GM19467 (cell line): Measurements from ENCODE around the gene PSMB8.
A peak's percentile ranks its signal among the peaks of the same experiment; 100 is the strongest.
"Not testable (repeated sequence)": the region's sequence is repeated elsewhere in the genome, so short reads cannot be mapped to it uniquely, and the experiment has no call there.

Experiments
- ATAC-seq: cut with Tn5 transposase; IDR thresholded peaks from one replicate; pipeline ENCODE4 v1.9.1; 2021; ENCODE audit warnings: mild to moderate bottlenecking, moderate library complexity; ENCODE audit not compliant: unreplicated experiment

The PSMB8 gene

DNA sequence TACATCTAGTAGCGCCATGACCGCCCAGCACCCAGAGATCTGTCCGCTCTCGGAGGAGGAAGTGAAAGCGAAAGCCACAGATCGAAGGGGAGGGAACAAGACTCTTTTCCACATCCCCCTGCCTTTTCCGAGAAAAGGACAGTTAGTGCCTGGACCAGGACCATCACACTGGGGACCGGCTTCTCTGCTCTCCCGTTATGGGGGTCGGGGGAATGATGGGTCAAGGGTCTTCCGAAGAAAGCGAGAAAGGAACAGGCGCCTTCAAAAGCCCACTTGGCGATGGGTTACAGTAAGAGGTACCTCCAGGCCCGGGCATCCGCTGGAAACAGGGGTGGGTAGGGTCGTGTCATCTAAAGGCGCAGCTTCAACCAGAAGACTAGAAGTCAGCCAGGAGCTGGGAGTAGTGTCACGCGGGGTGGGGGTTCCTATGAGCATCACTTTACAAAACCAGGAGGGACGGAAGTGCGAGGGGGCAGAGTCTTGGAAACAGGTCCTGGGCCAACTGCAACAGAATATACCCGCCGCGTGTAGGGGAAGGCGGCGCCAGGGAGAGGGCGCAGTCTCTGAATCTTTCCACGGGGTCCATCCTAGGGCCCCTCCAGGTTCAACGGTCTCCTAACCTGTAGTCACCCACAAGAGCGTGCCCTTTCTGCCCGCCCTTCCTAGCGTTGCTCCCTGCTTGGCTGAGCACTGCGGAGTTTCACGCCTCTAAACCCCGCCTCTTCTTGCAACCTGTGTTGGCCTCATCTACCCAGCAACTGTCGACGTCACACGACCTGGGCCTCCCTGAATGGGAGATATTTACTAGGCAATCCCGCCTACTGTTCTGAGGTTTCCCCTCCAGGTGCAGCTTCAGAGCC lies at the start of gene PSMB8:
Gene PSMB8, minus strand, starts transcription at position 69 of the 860 bp plus-strand sequence. Its CDS starts 51 bp downstream, at position 18.
- peak; percentile 71 for ATAC-seq

DNA sequence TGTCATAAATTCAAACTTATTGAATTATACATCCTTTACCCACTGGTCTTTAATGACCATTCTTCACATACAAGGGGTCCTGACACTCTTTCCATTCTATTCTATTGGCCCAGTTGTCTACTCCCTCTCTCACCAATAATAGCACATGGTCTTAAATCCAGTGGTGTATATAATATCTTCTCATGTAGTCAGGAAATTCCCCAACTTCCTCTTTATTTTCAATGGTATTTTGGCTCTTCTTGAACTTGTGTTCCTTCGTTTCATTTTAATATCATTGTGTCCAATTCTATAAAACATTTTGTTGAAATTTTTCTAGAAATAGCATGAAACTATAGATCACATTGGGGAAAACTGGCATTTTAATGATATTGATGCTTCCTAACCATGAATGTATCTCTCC lies 47.0 kb upstream of the PSMB8 start:
- ATAC-seq, result no peak

DNA sequence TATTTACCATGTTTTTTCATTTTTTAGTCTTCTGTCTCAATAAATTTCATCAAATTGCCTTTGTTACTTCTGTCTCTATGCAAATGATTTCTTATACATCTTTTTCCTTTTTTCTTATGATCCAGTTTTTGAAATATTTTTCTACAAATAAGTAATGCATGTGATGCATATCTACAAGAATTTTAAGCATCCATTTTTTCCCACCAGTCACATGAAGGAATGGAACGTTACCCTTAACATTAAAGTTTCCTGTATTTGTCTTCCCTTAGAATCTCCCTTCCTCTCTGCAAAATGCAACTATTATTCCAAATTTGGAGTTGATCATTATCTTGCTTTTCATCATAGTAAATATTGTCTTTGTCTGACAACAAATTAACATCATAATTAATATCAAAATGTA lies 45.7 kb upstream of the PSMB8 start:
- no peak for ATAC-seq

DNA sequence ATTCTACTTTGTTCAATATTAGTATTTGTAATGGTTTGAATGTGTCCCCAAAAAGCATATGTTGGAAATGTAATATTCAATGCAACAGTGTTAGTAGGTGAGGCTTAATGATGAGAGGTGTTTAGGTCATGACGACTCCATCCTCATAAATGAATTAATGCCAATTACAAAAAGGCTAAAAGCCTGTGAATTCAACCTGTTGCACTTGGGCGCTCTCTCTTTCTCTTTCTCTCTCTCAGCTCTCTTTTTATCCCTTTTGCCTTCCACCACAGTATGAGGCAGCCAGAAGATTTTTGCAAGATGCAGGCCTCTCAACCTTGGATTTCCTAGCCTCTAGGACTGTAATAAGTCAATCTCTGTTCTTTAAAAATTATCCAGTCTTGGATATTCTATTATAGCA lies 44.7 kb upstream of the PSMB8 start:
- no peak for ATAC-seq

DNA sequence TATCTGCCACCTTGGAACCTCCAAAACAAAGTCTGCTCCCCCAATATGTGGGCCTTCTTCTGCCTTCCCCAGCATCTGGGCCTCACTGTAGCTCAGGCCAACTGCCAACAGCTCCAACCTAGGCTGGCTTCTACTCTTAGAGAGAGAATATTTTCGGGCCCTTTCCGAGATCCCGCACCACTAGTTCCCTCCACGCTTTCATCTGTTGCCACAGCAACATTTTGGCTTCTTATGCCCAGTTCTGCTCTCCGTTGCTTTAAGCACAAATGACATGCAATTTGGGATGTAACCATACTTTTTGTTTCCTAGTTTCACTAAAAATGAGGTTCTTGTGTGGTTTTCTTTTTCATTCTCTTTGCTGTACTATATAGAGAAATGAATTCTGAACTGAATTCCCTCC lies 43.8 kb upstream of the PSMB8 start:
- no peak for ATAC-seq

DNA sequence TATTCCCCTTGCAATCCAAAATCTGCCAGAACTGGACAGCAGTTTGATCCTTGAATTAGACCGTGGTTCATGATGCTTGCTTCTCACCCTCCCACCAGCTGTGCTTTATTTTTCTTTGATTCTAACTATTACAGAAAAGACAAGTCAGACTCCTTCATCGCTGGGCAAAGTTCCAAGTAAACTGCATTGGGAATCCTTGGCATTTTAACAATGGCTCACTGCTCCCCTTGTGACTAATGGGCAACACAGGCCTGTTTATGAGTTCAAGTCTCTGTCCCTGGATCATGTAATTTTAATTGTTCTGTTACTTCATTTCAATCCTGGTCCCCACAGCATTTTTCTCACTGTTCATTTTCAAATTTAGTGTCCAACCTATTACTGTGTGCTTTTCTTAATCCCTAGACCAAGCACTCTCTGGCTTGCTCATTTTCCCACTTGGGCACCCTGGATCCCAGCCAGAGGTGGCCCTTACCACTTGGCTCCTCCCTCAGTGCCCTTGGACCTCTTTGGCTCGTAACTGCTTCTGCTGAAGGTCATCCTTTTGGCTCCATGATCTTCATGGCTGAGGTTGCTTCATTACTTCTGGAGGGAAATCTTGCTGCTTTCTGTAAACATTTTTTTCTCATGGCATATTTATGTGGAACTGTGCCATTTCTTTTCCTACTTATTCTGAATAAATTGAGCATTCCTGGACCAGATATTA lies 43.0 kb upstream of the PSMB8 start:
- ATAC-seq, result no peak

DNA sequence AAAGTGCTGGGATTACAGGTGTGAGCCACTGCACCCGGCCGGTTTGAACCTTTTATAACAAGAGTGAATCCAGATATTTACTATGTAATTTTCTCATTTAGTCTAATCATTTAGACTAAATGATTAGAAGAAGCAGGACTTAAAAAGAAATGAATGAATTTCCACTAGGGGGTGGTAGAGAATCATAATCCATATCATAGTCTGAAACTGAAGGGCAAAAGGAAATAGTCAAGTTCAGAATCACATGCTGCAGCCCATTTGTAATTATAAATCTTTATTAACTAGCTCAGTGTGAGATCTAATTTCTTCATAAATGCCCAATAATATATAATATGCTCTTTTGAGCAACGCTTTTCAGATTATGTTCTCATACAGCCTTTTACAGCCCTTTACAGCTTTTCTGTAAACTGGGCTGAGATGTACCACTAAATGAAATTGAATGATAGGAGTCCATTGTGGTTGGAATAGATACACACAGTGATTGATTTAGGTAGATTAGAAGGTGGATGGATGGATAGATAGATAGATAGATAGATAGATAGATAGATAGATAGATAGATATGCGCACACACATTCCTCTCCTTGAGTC lies 41.9 kb upstream of the PSMB8 start:
- ATAC-seq, result no peak

DNA sequence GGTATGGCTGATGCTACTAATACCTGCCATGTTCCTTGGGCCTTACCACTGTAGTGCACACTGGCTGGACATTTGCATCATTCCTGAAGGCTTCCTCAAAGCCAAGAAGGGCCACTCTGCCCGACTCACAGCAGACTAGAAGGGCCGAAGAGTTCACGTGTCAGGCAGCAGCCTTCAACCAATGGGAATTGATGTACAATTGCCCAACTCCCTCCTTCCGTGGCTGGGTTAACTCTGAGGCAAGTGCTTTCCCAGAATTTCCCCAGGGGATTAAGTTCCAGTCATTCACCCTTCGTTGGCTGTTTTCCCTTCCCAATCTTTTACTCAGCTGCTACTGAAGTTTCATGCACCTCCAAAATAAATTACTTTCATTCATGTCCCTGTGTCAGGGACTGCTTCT lies 39.9 kb upstream of the PSMB8 start:
- no peak for ATAC-seq

DNA sequence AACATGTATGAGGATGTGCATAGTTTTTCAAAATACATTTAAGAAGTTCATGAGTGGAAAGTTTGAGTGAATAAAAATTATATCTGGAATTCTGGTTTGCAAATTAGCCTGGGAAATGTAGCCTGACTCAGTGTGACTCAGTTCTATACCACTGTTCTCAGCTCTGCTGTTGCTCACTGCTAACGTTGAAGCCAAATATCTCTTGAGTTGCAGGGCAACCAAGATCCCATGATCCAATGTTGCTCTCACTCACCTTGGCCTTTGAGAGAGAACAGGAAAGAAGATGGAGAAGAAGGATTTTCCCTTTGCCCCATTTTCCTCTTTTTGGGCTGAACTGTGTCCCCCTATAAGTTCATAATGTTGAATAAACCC lies 39.0 kb upstream of the PSMB8 start:
- no peak for ATAC-seq

DNA sequence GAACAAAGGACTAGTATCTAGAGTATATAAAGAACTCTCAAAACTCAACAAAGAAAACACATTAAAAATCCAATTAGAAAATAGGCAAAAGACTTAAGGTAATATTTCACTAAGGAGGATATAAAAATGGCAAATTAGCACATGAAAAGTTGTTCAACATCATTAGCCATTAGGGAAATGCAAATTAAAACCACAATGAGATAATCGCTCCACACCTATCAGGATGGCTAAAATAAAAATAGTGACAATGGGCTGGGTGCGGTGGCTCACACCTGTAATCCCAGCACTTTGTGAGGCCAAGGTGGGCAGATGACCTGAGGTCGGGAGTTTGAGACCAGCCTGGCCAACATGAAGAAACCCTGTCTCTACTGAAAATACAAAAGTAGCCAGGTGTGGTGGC lies 37.1 kb upstream of the PSMB8 start:
- ATAC-seq, result not testable (repeated sequence)

DNA sequence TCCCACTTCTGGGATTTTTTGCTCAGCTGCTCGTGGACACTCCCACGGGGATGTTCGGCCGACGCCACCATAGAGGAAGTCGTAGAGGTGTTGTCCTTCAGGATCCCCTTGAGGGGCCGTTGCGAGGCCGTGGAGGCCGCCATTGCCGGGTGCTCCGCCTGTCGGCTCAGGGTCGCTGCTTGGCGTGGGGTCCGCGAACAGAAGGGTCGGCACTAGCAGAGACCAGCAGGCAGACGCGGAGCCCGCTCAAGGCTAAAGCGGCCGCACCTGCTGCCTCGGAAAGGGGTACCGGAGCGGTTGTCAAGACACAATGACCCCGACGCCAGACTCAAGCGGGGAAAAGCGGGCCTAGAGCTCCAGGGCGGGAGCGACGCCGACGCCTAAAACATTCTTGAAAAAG lies 35.8 kb upstream of the PSMB8 start:
- no peak for ATAC-seq

DNA sequence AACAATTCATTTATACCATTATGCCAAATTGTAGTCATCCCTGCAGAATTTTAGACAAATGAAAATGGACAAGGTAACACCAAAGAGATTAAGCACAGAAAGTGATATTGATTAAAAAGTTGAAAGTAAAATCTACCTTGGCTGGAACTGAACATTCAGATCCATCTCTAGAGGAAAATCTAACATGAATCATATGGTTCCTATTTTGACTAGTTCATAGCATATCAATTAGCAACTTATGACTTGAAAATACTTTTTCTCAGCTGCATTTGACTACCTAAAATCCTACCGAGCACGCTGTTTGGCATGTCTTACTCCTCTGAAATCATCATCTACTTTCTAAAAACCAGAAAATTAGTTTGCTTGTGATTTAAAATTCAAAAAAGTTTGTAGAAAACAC lies 32.8 kb upstream of the PSMB8 start:
- no peak for ATAC-seq

DNA sequence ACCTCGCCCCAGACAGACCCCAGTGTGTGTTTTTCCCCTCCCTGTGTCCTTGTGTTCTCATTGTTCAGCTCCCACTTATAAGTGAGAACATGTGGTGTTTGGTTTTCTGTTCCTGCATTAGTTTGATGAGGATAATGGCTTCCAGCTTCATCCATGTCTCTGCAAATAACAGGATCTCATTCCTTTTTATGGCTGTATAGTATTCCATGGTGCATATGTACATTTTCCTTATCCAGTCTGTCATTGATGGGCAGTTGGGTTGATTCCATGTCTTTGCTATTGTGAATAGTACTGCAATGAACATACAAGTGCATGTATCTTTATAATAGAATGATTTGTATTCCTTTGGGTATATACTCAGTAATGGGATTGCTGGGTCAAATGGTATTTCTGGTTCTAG lies 30.1 kb upstream of the PSMB8 start:
- ATAC-seq, result not testable (repeated sequence)

DNA sequence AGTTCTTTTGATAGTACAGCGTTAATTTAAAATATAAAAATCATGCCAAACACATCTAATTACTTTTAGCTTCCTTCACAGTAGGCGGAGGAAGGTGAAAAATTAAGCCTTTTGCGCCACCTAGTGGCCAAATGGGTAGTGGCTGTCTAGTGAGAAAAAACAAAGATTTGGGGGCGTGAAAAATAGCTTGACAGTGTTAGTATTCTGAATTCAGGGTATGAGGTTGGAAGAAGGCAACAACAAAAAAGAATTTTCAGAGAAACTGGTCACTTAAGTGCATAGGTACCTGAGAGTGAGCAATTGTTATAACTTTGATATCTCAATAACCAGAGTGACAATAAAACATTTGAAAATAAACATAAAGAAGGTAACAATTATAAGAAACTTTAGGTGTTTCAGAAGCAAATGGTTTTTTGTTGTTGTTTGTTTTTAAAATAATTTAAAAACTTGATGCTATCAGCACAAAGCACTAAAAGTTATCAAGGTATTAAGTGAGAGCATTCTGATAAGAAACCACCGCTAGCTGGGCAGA lies 24.5 kb upstream of the PSMB8 start:
- ATAC-seq, result no peak

DNA sequence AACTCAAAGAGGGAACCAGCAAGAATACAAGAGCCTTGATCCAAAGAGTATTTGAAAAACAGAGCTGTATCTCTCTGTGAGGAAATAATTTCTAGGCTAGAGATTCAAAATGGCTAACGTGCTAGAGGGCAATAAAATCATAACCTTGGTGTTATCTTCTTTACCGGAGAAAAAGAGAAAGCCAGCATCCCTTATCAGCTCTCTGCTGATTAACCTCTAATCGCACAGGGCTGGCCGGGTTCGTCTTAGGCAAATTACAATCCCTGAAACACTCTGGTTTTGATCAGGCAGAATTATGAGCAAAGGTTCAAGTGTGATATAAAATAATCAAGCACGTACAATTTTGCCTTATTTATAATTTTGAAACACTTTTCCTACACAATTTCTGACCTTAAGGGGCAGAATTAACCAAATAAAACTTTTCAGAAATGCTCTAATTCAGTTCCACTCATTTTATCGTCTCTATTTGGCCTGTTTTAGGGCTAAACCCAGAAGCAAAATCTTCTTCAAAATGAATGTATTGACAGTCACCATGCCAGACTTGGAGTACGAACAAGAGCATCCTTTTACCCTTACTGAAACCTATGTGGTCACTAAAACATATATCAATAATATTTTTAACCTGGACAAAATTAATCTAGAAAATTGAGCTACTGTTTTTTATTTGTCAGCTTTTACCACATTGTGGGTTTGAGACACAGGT lies 23.9 kb upstream of the PSMB8 start:
- no peak for ATAC-seq

DNA sequence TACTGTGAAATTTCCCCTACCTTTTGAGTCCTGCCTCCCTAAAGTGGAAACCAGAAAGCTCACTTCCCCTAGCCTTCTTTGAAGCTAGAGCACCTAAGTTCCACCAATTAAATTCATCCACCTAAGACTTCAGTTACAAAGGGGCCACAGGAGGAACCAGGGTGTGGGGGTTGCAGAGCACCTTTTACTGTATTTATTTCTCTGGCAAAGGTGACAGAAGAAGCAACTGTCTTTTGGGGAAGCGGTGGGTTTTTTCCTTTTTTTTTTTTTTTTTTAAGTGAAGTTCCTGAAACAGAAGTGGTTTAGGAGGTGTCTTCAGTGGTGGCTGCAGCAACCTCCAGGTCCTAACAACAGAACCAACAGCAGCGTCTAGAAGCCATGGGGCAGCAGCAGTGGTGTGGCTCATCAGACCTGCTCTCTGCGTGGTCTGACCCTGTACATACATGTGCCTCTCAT lies 23.2 kb upstream of the PSMB8 start:
- ATAC-seq, result no peak

DNA sequence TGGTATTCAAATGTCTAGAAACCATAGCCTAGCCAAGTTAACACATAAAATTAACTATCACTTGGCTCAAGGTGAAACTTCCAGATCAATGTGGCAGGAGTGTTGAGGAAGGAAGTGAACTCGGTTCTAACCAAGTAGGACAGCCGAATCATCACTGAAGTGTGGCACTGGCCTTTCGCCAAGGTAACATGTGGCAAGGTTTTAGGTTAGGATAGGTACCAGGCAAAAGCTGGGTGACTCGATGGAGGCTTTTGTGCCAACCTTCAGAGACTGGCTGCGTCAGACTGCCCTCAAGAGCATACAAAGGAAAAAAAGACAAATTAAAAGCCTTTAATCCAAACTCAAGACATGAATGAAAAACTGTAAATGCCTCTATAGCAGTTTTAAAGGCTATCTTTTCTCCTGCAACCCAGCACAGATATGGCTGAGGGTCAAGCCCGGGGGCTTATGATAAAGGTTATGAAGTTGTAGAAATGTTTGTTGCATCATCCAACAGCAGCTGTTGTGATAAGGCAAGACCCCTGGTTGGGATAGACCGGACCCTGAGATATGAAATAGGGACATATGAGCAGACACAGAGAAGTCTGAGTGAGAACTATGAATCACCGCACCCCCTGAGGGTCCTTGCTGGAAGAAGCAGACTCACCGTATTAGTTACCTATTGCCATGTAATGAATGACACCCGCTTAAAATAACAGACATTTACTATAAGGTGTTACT lies 22.0 kb upstream of the PSMB8 start:
- ATAC-seq, result no peak

DNA sequence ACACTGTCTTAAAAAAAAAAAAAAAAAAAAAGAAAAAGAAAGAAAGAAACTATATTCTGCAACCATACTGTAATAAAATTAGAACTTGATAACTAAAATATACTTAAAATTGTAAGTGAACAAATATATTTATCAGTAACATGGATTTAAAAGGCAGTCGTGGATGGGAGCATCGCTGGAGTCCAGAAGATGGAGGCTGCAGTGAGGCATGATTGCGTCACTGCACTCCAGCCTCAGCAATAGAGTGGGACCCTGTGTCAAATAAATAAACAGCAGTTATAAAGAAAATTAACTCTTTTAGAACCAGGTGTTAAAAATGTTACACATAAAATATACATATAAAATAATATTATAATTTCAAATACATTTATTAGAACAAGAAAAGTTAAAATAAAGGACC lies 18.9 kb upstream of the PSMB8 start:
- no peak for ATAC-seq

DNA sequence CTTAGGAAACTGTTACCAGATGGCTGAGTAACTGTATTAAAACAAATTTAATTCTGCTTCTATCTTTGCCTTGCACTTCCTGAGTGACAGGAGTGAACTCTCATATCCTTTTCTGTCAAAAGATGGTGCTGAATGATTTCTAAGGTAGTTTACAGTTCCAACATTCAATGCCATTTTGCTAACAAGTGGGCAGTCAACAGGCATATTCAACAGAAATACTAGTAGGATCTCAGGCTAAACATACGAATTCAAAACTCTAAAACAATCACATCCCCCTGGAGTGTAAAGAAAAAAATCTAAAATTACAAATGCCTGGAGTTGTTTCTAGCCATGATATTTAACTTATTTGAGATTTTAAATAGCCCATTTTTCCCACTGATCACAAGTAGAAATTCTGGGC lies 16.8 kb upstream of the PSMB8 start:
- no peak for ATAC-seq

DNA sequence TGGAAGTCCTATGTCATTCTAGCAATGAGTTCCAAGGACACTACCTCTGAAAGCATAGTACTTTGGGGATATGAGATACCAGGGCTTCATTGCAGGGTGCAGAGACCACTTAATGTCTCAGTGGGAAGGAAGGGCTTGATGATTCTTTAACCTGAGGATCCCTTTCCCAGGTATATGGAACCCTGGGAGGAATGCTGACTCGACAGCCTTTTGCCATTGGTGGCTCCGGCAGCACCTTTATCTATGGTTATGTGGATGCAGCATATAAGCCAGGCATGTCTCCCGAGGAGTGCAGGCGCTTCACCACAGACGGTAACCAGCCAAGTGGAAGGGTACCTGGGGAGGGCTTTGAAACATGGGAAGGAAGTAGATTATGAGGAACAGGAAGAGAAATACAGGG lies 14.3 kb upstream of the PSMB8 start:
- ATAC-seq, result no peak
